AG09309 (cell line): ENCODE data around the gene ASB1.

Experiments
- DNase-seq: peaks from one replicate; pipeline ENCODE4 v3.0.0-alpha.2; 2010; ENCODE audit warnings: low read depth
- H3K4me3 ChIP-seq: 2 replicates; pipeline ENCODE4 v1.5.1; 2011; ENCODE audit warnings: mild to moderate bottlenecking, low read depth, low read length, moderate library complexity; ENCODE audit not compliant: control insufficient read depth
- CTCF ChIP-seq: IDR thresholded peaks from 2 replicates; pipeline ENCODE4 v1.5.1; 2011; ENCODE audit warnings: mild to moderate bottlenecking, low read depth, low read length, inconsistent platforms; ENCODE audit not compliant: insufficient read depth, control insufficient read depth; ENCODE audit errors: missing control alignments

ASB1 gene

DNA sequence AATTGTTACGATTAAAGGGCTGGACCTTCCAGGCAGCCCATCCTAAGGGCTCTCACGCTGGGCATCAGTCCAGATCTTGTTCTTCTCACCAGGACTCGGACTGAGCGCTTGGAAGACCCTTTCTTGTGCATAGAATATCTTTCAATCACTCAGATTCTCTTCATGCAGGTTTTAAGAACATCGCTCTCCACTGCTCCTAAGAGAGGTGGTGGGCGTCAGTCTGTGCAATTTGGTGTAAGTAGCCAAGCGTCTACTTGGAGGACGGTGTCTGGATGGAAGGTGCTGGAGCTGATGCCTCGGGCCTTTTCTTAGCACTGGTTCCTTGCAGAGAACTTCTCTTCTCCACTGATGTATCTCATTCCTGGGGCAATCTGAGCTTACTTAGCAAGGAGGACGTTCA is 68.7 kb downstream of the ASB1 start:
- TF ChIP-seq CTCF, result no peak
- no peak overlapping the region for H3K4me3 ChIP-seq
- no peak for DNase-seq

DNA sequence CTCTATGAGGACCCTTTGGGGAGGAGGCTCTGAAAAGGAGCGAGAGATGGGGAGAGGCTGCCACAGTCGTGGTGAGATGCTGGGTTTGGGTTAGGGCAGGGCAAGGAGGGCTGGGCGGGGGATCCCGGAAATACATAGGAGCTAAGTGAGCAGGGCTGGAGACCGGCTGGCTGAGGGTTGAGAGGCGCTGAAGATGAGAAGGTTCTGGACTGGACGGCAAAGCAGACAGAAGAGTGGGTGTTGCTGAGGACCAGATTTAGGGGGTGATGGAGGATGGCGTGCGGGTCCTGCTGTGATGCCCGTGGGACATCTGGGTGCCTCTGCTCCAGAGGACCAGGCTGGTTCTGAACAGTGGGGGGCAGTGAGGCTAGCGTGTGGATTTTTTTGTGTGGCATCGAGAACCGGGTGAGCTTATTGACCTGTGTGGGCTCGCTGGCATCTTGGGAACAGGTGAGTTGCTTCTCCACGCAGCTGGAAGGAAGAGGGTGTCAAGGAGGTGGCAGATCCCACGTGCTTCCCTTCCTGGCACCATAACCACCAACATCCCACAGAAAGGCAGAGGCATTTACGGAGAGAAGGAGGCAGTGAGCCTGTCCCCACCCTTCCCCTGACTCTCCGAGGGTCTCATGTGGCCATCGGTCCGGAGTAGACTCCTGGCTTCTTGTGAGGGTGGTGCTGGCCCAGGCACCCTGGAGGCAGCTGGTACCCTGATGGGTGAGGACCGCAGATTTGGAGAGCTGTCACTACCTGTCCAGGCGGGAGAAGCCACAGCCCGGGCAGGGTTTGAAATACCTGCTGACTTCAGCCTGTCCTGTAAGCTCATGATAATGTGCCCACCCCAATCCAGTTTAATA is 70.3 kb downstream of the ASB1 start:
- H3K4me3 ChIP-seq, result no peak overlapping the region
- no peak for DNase-seq
- TF ChIP-seq CTCF, result no peak

GRCh38 chr2:238497610-238498005 is 70.9 kb downstream of the ASB1 start:
- no peak for TF ChIP-seq CTCF
- no peak for DNase-seq
- no peak overlapping the region for H3K4me3 ChIP-seq

- H3K4me3 ChIP-seq, result no peak overlapping the region
- no peak for TF ChIP-seq CTCF
- DNase-seq, result no peak
Measured at GRCh38 chr2:238498188-238498587, 71.5 kb downstream of the ASB1 start.

DNA sequence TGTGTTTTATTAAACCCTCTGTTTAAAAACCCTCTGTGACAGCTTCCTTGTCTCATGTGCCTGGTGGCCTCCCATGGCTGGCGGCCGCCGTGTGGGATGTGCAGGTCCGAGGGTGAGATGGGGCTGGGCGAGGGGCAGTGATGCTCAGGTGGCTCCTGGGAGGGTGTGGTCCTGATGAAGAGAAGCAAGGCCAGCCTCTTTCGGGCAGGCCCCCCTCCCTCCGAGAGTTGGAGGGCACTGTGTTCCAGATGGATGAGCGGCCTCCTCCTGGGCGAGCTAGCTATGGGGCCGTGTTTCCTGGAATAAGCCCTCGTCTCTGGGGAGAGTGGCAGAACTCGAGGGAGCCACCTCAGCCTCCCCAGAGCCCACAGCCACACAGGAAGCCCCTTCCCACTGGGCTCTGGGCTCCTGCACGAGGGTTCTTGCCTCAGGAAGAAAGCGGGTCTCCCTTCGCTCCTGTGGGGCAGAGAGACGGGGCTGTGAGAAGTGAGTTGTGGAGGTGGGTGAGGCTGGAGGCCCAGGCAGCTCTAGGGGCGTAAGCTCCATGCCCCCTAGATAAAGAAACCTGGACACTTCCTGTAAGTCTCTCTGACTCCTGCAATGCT is 72.1 kb downstream of the ASB1 start:
- H3K4me3 ChIP-seq, result no peak overlapping the region
- TF ChIP-seq CTCF, result no peak
- DNase-seq, result no peak

DNA sequence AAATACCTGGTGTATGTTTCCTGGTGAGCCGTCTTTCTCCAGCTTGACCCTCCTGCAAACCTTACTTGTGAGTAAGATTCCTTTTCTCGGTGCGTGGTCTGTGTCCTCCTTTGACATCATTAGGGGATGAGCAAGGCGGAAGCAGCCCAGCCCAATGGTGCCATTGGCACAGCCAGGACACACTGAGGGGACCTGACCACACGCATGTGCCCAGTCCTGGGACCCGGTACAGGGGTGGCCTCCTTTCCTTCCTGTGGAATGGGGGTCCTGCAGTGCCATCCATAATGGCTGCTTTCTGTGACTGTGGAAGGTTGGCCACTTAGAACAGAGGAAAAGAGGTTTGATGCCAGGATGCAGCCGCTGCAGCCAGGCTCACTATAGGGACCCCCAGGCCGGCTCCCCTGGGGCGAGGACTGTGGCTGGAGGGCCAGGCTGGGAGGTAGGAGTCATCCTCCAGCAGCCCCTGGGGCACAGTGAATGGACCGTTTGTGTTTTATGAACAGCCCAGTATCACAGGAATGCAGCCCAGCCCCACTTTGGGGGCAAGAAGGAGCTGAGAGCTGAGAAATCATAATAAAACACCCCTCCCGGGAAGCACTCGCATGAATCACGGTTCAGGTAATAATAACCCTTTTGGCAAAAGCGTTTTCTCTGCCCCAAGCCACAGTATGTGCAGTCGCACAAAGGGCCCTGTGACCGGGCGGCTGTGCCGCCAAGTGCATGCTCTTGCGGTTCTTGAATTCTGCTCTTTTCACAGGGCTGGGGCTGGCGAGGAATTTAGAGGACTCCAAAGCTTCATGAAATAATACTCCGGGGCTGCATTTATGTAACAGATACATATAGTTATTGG is 73.2 kb downstream of the ASB1 start:
- H3K4me3 ChIP-seq, result no peak overlapping the region
- TF ChIP-seq CTCF, result no peak
- no peak for DNase-seq
